ENCODE data around the gene SSRP1. TPM values are rescaled to one million over a fixed set of nuclear protein-coding genes. Genes with fewer than 3 reads are reported as not detected.

SSRP1 gene
- total RNA-seq, 4 donors from 2014 or later = 76.6 to 155 (median 137) TPM

GRCh38 chr11:57321388-57322255, 14.1 kb downstream of the SSRP1 start:
- DNase-seq (peak in 1 of 2 donors; percentile 35), ATAC-seq (no peak)
- H3K4me3 ChIP-seq = peak overlapping the region; percentile 82 to 95 (median 90)
- no peak for TF ChIP-seq POLR2A (IDR thresholded peaks at IDR 0.05)
- TF ChIP-seq CTCF (IDR thresholded peaks at IDR 0.05 in 4 of 5, conservative IDR thresholded peaks at IDR 0.05 in 1 of 5) = no peak
- H3K27me3 ChIP-seq = no peaks in the 10 kb centered on the region
- intact Hi-C loops (cut with DNase I; ENCODE audit: low total_unique reads) = loop anchor here (10.0 kb wide), 1 partner anchor 423 kb away; the partner anchor contains the start of gene SELENOH
- peaks cover 65 to 77% of the 10 kb centered on the region in 2 donors for H3K4me1 ChIP-seq
- peaks cover 0 to 26% of the 10 kb centered on the region in 2 donors for H3K36me3 ChIP-seq
- no peaks in the 10 kb centered on the region for H3K9me3 ChIP-seq
- H3K27ac ChIP-seq = peak overlapping the region; percentile 95 to 99 (median 97)
- in situ Hi-C loops (cut with MboI; ENCODE audit: low sequenced_read_pairs in 4 of 4) = loop anchor here in 1 of 4 donors (10.0 kb wide), 1 partner anchor 173 kb away; no protein-coding TSS in a partner anchor

GRCh38 chr11:57320719-57321387, 14.8 kb downstream of the SSRP1 start:
- intact Hi-C loops (cut with DNase I; ENCODE audit: low total_unique reads) (loop anchor here (10.0 kb wide), 1 partner anchor 424 kb away; the partner anchor contains the start of gene SELENOH), in situ Hi-C loops (cut with MboI; ENCODE audit: low sequenced_read_pairs in 4 of 4) (loop anchor here in 1 of 4 donors (10.0 kb wide), 1 partner anchor 174 kb away; no protein-coding TSS in a partner anchor)
- DNase-seq (no peak), ATAC-seq (no peak)
- H3K36me3 ChIP-seq = peaks cover 0 to 33% of the 10 kb centered on the region in 2 donors
- peaks cover 65 to 77% of the 10 kb centered on the region in 2 donors for H3K4me1 ChIP-seq
- H3K9me3 ChIP-seq = no peaks in the 10 kb centered on the region
- TF ChIP-seq POLR2A (IDR thresholded peaks at IDR 0.05) = no peak
- no peaks in the 10 kb centered on the region for H3K27me3 ChIP-seq
- H3K4me3 ChIP-seq = peak overlapping the region in 2 of 4 donors; percentile 82 to 87
- peak overlapping the region; percentile 95 to 99 (median 97) for H3K27ac ChIP-seq

GRCh38 chr11:57320067-57320718, 15.5 kb downstream of the SSRP1 start:
- Histone ChIP-seq H3K36me3 (peaks cover 0 to 33% of the 10 kb centered on the region in 2 donors), H3K27ac (peak overlapping the region; percentile 95 to 99 (median 97)), H3K9me3 (no peaks in the 10 kb centered on the region), H3K27me3 (no peaks in the 10 kb centered on the region), H3K4me1 (peaks cover 62 to 78% of the 10 kb centered on the region in 2 donors), H3K4me3 (peak overlapping the region in 2 of 4 donors; percentile 5 to 22)
- ATAC-seq = no peak
- intact Hi-C loops (cut with DNase I; ENCODE audit: low total_unique reads) (loop anchor here (10.0 kb wide), 1 partner anchor 425 kb away; the partner anchor contains the start of gene SELENOH), in situ Hi-C loops (cut with MboI; ENCODE audit: low sequenced_read_pairs in 4 of 4) (loop anchor here in 1 of 4 donors (10.0 kb wide), 1 partner anchor 175 kb away; no protein-coding TSS in a partner anchor)
- DNase-seq = no peak
- TF ChIP-seq POLR2A (IDR thresholded peaks at IDR 0.05) (no peak), CTCF (IDR thresholded peaks at IDR 0.05 in 4 of 5, conservative IDR thresholded peaks at IDR 0.05 in 1 of 5) (no peak)

GRCh38 chr11:57318178-57318577, 17.5 kb downstream of the SSRP1 start:
- intact Hi-C loops (cut with DNase I; ENCODE audit: low total_unique reads) = no loop called here
- peaks cover 59 to 72% of the 10 kb centered on the region in 2 donors for H3K4me1 ChIP-seq
- peaks cover 0 to 52% of the 10 kb centered on the region in 2 donors for H3K36me3 ChIP-seq
- peak overlapping the region; percentile 95 to 99 (median 98) for H3K27ac ChIP-seq
- TF ChIP-seq CTCF (IDR thresholded peaks at IDR 0.05 in 4 of 5, conservative IDR thresholded peaks at IDR 0.05 in 1 of 5) = no peak
- no peak for TF ChIP-seq POLR2A (IDR thresholded peaks at IDR 0.05)
- in situ Hi-C loops (cut with MboI; ENCODE audit: low sequenced_read_pairs in 4 of 4) = no loop called here
- ATAC-seq (peak; percentile 39 to 61), DNase-seq (peak in 1 of 2 donors; percentile 65)
- no peaks in the 10 kb centered on the region for H3K9me3 ChIP-seq
- no peaks in the 10 kb centered on the region for H3K27me3 ChIP-seq
- peak overlapping the region; percentile 2 to 36 (median 17) for H3K4me3 ChIP-seq

Measured in gastrocnemius medialis (tissue), 4 donors.